Adrenal gland (tissue), 12 donors: Measurements from ENCODE around the gene ERCC6L. TPM values are rescaled to one million over a fixed set of nuclear protein-coding genes. Genes with fewer than 3 reads are reported as not detected.
A peak's percentile ranks its signal among the peaks of the same experiment; 100 is the strongest.

Source experiments
- DNase-seq, 7 donors: peaks; one replicate each; pipeline ENCODE4 v3.0.0-alpha.2; 2019 to 2020
- H3K27ac ChIP-seq, 5 donors: fragments of 200-600 bp; sonication (generic) in 4 of 5; 1 replicate in 3 of 5; 2 replicates in 2 of 5; pipeline versions ENCODE4 v1.5.1 to v1.8.0; 2016 to 2020; ENCODE audit warnings: mild to moderate bottlenecking in 1 of 5
- H3K27me3 ChIP-seq: fragments of 200-600 bp; 2 replicates; pipeline ENCODE4 v1.8.0; 2021
- H3K36me3 ChIP-seq, 2 donors: fragments of 200-600 bp; replicated peaks in 1 of 2; 1 replicate in 1 of 2; 2 replicates in 1 of 2; pipeline versions ENCODE4 v1.5.1 to v1.8.0; 2018 to 2022
- H3K4me1 ChIP-seq, 2 donors: fragments of 200-600 bp; replicated peaks in 1 of 2; 1 replicate in 1 of 2; 2 replicates in 1 of 2; pipeline versions ENCODE4 v1.5.1 to v1.8.0; 2018 to 2021
- H3K4me3 ChIP-seq, 4 donors: fragments of 200-600 bp; sonication (generic) in 3 of 4; one replicate each; pipeline ENCODE4 v1.5.1; 2016 to 2018
- H3K9me3 ChIP-seq, 3 donors: fragments of 200-600 bp; sonication (generic) in 1 of 3; replicated peaks in 1 of 3; 1 replicate in 2 of 3; 2 replicates in 1 of 3; pipeline versions ENCODE4 v1.5.1 to v1.8.0; 2016 to 2021
- POLR2A ChIP-seq, 2 donors: fragments of 450-650 bp; IDR thresholded peaks; one replicate each; pipeline ENCODE4 v1.6.1; 2017; ENCODE audit warnings: antibody characterized with exemption in 2 of 2, mild to moderate bottlenecking in 2 of 2, moderate library complexity in 1 of 2
- WGBS, 4 donors: extraction: QIAGEN DNeasy Blood & Tissue Kit in 2 of 4; methylation state at CpG; one replicate each; pipeline versions ENCODE4 v1.1.5 to v1.1.7; 2013 to 2017; 5-methylcytosine and 5-hydroxymethylcytosine counted together
- intact Hi-C, 2 donors: fragments of 100-400 bp; cut with DNase I; formaldehyde crosslinking; loops; one replicate each; pipeline versions ENCODE4 v1.14.1 to v1.15.0; 2022 to 2023
- polyA plus RNA-seq, 3 donors: library from polyadenylated mRNA; stranded (reverse); fragments of 200-250 nt in 2 of 3; fragments of 350-450 nt in 1 of 3; fragmentation: Illumina TruSeq in 1 of 3; extraction: RNeasy Lipid Tissue Mini Kit (QIAGEN cat#74804) in 1 of 3; gene quantifications; one replicate each; pipeline ENCODE4 v1.2.3, GENCODE V29; 2013 to 2014
- total RNA-seq, 9 donors: library from RNA; depleted of rRNA in 4 of 9; stranded (reverse); fragments of >200 nt in 4 of 9; fragments of 120-200 nt in 1 of 9; fragmentation: NEBNext Ultra II Directional in 1 of 9; extraction: Animal tissue kit (Norgen Biotek cat#: 25700) in 1 of 9; gene quantifications; one replicate each; pipeline versions ENCODE4 v1.1.0 to v1.2.4, GENCODE V29; 2013 to 2023
- TF ChIP-seq, protein P1 (sequence below), 6 experiments: fragments of 450-650 bp in 4 of 6; fragments of 200-600 bp in 2 of 6; sonication (generic) in 1 of 6; IDR thresholded peaks; 1 replicate in 5 of 6; 2 replicates in 1 of 6; pipeline versions ENCODE4 v1.5.1 to v1.8.0; 2016 to 2021; ENCODE audit warnings: antibody characterized with exemption in 6 of 6, mild to moderate bottlenecking in 2 of 6, moderate library complexity in 1 of 6
- donor health status: healthy with polysubstance abuse.
- donor health status: Bipolar disorder and iron deficiency.
- donor health status: DM: yes; HTN: yes; CAD: no.
- donor health status: DM: no; HTN: no; CAD: no.
- donor health status: DM: no; HTN: no; CAD: no.
- donor health status: DM: yes; HTN: yes; CAD: no.

Gene ERCC6L
- total and polyA plus RNA-seq, 12 donors: 0.08 to 1.8 (median 0.15) TPM; not detected in 4

DNA sequence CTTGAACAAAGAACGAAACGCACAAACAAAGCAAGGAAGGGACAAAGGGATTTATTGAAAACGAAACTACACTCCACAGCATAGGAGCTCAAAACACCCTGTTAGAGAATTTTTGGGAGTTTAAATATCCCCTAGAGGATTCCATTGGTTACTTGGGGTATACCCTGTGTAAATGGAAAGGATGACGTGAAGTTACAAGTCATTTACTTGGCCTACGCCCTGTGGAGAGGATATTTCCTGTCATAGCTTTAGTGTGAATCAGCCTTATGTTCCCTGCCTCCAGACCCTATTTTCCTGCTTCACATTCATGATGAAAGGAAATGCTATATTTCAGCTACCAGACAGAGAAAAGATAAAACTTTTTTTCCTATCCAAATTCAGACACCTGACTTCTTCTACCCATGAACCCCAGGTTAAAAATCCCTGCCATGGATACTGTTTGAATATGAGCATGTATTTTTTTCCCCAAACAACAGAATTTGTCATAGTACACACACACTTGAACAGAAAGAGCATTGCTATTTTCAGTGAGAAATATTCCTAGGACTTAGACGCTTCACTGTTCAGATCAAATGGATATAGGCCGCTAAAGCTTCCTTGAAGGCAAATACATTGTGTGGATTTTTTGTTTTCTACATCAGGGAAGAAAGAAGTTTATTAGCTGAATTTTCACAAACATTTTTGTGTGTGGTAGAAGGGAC lies 36.8 kb downstream of the ERCC6L start:
- TF ChIP-seq POLR2A (IDR thresholded peaks at IDR 0.05): no peak
- TF ChIP-seq, protein P1, sequence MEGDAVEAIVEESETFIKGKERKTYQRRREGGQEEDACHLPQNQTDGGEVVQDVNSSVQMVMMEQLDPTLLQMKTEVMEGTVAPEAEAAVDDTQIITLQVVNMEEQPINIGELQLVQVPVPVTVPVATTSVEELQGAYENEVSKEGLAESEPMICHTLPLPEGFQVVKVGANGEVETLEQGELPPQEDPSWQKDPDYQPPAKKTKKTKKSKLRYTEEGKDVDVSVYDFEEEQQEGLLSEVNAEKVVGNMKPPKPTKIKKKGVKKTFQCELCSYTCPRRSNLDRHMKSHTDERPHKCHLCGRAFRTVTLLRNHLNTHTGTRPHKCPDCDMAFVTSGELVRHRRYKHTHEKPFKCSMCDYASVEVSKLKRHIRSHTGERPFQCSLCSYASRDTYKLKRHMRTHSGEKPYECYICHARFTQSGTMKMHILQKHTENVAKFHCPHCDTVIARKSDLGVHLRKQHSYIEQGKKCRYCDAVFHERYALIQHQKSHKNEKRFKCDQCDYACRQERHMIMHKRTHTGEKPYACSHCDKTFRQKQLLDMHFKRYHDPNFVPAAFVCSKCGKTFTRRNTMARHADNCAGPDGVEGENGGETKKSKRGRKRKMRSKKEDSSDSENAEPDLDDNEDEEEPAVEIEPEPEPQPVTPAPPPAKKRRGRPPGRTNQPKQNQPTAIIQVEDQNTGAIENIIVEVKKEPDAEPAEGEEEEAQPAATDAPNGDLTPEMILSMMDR (IDR thresholded peaks at IDR 0.05): no peak

DNA sequence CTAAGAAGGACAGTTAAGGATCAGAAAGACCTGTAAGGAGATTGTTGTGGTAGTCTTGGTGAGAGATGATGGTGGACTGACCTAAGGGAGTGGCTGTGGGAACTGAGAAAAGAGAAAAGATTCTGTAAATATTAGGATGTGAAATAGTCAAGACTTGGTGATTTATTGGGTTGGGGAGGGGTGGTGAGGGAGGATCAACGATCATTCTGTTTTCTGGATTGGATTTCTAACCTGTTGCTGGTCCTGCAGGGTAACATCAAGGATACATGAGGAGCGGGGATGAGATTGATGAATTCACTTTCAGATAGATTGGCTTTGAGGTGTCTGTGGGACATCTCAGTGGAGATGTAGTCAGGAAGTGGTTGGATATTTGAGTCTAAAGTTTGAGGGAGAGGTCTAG lies 55.9 kb downstream of the ERCC6L start:
- peaks cover 5 to 10% of the 10 kb centered on the region in 2 donors for H3K4me1 ChIP-seq
- DNase-seq: no peak
- intact Hi-C loops: no loop called here
- 80 to 89% (median 86%) methylated on average over 2 of the region's 2 CpGs for WGBS, 4 donors
- TF ChIP-seq, protein P1 (IDR thresholded peaks at IDR 0.05): no peak
- no peak for TF ChIP-seq POLR2A (IDR thresholded peaks at IDR 0.05)
- H3K27ac ChIP-seq: no peak overlapping the region
- H3K4me3 ChIP-seq: peak overlapping the region in 1 of 4 donors; percentile 60
- H3K36me3 ChIP-seq: no peaks in the 10 kb centered on the region
- no peaks in the 10 kb centered on the region for H3K27me3 ChIP-seq
- H3K9me3 ChIP-seq: no peaks in the 10 kb centered on the region

More for the DNA sequence above, 36.8 kb downstream of the ERCC6L start:
- Histone ChIP-seq H3K9me3 (no peaks in the 10 kb centered on the region), H3K4me1 (no peaks in the 10 kb centered on the region), H3K27me3 (no peaks in the 10 kb centered on the region), H3K36me3 (peaks cover 0 to 5% of the 10 kb centered on the region in 2 donors), H3K27ac (no peak overlapping the region), H3K4me3 (no peak overlapping the region)
- WGBS, 4 donors: 76 to 96% (median 87%) methylated on average over 7 of the region's 7 CpGs
- no peak for DNase-seq
- intact Hi-C loops: no loop called here

DNA sequence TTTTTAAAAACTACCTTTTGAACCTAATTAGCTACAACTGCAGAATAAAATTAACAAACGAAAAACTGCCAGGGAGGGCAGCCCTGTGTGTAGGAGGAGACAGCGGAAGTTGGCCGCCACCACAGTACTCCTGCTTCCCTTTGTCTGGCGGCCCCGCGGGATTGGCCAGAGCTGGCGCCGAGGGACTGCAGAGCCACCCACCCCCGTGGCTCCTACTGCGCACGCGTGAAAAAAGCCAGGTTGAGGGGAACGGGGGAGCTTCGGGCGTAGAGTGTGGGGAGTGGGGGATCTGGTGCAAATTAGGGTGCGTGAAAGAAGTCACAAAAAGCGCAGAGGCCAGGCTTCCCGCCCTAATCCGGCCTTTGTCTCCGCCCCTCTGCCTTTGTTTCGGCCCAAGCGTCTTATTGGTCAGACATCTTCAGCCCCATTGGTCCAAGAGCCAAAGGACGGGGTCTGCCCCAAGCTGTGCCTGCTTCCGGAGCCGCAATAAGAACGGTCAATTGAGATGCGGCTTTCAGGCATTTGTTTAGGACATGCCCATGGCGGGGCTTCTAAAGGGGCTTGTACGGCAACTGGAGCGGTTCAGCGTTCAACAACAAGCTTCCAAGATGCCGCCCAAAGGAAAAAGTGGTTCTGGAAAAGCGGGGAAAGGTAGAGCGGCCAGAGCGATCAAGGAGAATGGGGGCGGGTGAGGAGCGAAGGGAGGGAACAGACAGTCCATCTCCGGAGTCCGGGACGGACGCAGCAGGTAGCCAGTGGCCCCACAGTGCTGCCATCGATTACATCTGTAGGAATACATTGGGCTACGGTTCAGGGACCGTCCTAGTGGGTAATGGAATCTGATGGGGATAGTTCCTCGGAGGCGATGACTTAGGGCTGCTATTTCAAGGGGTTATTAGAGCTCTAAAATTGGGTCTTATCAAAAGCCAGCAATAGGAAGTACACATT lies 57.4 kb downstream of the ERCC6L start, which contains the start of gene PIN4:
Gene PIN4, plus strand, starts transcription at position 580 of the 948 bp plus-strand sequence. Its CDS starts 29 bp downstream, at position 609.
- peak; percentile 20 to 70 for TF ChIP-seq POLR2A (IDR thresholded peaks at IDR 0.05)
- TF ChIP-seq, protein P1 (IDR thresholded peaks at IDR 0.05): no peak
- intact Hi-C loops: no loop called here
- Histone ChIP-seq H3K4me1 (peaks cover 5 to 10% of the 10 kb centered on the region in 2 donors), H3K27ac (peak within 1 kb of the TSS in 4 of 5 donors; percentile 63 to 84 (median 73)), H3K36me3 (no peaks in the 10 kb centered on the region), H3K27me3 (no peaks in the 10 kb centered on the region), H3K9me3 (no peaks in the 10 kb centered on the region), H3K4me3 (peak within 1 kb of the TSS in 2 of 4 donors; percentile 45 to 60)
- 0 to 29% (median 12%) methylated on average over 3 to 46 of the region's 46 CpGs for WGBS, 4 donors
- peak; percentile 90 to 97 (median 92) for DNase-seq

DNA sequence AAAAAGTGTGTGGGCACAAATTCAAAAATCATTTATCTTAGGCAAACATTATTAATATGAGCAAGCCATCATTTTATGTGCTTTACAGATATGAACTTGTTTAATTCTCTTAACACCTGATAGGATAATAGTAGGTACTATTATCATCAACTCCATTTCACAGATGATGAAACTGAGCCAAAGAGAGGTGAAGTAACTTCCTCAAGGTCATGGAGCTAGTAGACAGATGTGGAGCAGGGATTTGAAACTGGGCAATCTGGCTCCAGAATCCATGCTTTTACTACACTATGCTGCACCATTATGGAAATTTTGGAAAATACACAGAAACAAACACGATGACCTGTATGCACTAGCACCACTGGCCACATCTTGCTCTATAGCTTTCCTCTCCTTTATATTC lies 58.3 kb downstream of the ERCC6L start:
- Histone ChIP-seq H3K36me3 (no peaks in the 10 kb centered on the region), H3K27me3 (no peaks in the 10 kb centered on the region), H3K4me3 (peak overlapping the region in 2 of 4 donors; percentile 45 to 60), H3K27ac (peak overlapping the region in 2 of 5 donors; percentile 80 to 84), H3K9me3 (no peaks in the 10 kb centered on the region), H3K4me1 (peaks cover 5 to 10% of the 10 kb centered on the region in 2 donors)
- no peak for TF ChIP-seq POLR2A (IDR thresholded peaks at IDR 0.05)
- TF ChIP-seq, protein P1 (IDR thresholded peaks at IDR 0.05): no peak
- WGBS, 4 donors: 33 to 52% (median 38%) methylated on average over 1 of the region's 1 CpG
- intact Hi-C loops: no loop called here
- DNase-seq: no peak
